ENCODE measurements around the gene BANK1.
A peak's percentile ranks its signal among the peaks of the same experiment; 100 is the strongest.

BANK1 gene

GRCh38 chr4:101835121-101835904 lies 44.8 kb downstream of the BANK1 start:
- Mint-ChIP-seq H3K27ac (peak overlapping the region; percentile 52), H3K4me3 (no peak overlapping the region), H3K27me3 (ENCODE audit: low read depth, poor library complexity) (peaks cover 4% of the 10 kb centered on the region), H3K4me1 (no peaks in the 10 kb centered on the region), H3K36me3 (ENCODE audit: low read depth) (no peaks in the 10 kb centered on the region), H3K9me3 (no peaks in the 10 kb centered on the region)
- DNase-seq: no peak
- TF ChIP-seq, protein P1, sequence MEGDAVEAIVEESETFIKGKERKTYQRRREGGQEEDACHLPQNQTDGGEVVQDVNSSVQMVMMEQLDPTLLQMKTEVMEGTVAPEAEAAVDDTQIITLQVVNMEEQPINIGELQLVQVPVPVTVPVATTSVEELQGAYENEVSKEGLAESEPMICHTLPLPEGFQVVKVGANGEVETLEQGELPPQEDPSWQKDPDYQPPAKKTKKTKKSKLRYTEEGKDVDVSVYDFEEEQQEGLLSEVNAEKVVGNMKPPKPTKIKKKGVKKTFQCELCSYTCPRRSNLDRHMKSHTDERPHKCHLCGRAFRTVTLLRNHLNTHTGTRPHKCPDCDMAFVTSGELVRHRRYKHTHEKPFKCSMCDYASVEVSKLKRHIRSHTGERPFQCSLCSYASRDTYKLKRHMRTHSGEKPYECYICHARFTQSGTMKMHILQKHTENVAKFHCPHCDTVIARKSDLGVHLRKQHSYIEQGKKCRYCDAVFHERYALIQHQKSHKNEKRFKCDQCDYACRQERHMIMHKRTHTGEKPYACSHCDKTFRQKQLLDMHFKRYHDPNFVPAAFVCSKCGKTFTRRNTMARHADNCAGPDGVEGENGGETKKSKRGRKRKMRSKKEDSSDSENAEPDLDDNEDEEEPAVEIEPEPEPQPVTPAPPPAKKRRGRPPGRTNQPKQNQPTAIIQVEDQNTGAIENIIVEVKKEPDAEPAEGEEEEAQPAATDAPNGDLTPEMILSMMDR (IDR thresholded peaks at IDR 0.05): no peak

DNA sequence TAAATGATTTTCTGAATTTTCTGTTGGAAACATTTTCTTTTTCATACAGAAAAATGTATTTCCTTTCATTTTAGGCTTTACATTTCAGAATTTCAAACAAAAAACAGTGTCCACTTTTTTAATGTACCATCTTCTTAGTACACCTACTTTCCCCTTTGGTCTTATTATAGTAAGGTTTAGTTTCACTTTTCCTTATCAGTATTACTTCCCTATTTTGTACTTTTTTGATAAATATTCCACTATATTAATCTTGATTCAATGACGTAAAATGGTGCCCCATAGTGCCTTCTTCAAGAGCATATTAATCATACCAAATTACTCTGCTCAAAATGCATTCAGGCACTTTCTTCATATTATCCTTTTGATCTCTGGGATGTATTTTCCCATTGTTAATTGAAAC lies 52.5 kb downstream of the BANK1 start:
- no peaks in the 10 kb centered on the region for H3K36me3 Mint-ChIP-seq (ENCODE audit: low read depth)
- no peak for DNase-seq
- H3K27me3 Mint-ChIP-seq (ENCODE audit: low read depth, poor library complexity): no peaks in the 10 kb centered on the region
- H3K4me1 Mint-ChIP-seq: no peaks in the 10 kb centered on the region
- no peaks in the 10 kb centered on the region for H3K9me3 Mint-ChIP-seq
- TF ChIP-seq, protein P1 (IDR thresholded peaks at IDR 0.05): no peak
- H3K4me3 Mint-ChIP-seq: no peak overlapping the region
- no peak overlapping the region for H3K27ac Mint-ChIP-seq

GRCh38 chr4:101846550-101846949 lies 56.0 kb downstream of the BANK1 start:
- DNase-seq: no peak
- Mint-ChIP-seq H3K36me3 (ENCODE audit: low read depth) (no peaks in the 10 kb centered on the region), H3K9me3 (no peaks in the 10 kb centered on the region), H3K4me3 (no peak overlapping the region), H3K27me3 (ENCODE audit: low read depth, poor library complexity) (no peaks in the 10 kb centered on the region), H3K4me1 (no peaks in the 10 kb centered on the region), H3K27ac (no peak overlapping the region)
- TF ChIP-seq, protein P1 (IDR thresholded peaks at IDR 0.05): no peak

DNA sequence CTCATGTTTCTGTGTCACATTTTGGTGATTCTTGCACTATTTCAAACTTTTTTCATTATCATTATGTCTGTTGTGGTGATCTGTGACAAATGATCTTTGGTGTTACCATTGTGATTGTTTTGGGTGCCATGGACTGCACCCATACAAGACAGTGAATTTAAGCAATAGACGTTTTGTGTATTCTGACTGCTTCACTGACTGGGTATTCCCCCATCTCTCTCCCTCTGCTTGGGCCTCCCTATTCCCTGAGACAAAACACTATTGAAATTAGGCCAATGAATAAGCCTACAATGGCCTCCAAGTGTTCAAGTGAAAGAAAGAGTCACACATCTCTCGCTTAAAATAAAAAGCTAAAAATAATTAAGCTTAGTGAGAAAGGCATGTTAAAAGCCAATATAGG lies 60.2 kb downstream of the BANK1 start:
- DNase-seq: no peak
- H3K4me1 Mint-ChIP-seq: peaks cover 5% of the 10 kb centered on the region
- TF ChIP-seq, protein P1 (IDR thresholded peaks at IDR 0.05): no peak
- no peaks in the 10 kb centered on the region for H3K36me3 Mint-ChIP-seq (ENCODE audit: low read depth)
- no peaks in the 10 kb centered on the region for H3K27me3 Mint-ChIP-seq (ENCODE audit: low read depth, poor library complexity)
- H3K4me3 Mint-ChIP-seq: no peak overlapping the region
- no peaks in the 10 kb centered on the region for H3K9me3 Mint-ChIP-seq
- no peak overlapping the region for H3K27ac Mint-ChIP-seq

GRCh38 chr4:101851672-101852071 lies 61.1 kb downstream of the BANK1 start:
- Mint-ChIP-seq H3K36me3 (ENCODE audit: low read depth) (no peaks in the 10 kb centered on the region), H3K4me1 (peaks cover 5% of the 10 kb centered on the region), H3K27ac (no peak overlapping the region), H3K4me3 (no peak overlapping the region), H3K9me3 (no peaks in the 10 kb centered on the region), H3K27me3 (ENCODE audit: low read depth, poor library complexity) (no peaks in the 10 kb centered on the region)
- DNase-seq: no peak
- TF ChIP-seq, protein P1 (IDR thresholded peaks at IDR 0.05): no peak

DNA sequence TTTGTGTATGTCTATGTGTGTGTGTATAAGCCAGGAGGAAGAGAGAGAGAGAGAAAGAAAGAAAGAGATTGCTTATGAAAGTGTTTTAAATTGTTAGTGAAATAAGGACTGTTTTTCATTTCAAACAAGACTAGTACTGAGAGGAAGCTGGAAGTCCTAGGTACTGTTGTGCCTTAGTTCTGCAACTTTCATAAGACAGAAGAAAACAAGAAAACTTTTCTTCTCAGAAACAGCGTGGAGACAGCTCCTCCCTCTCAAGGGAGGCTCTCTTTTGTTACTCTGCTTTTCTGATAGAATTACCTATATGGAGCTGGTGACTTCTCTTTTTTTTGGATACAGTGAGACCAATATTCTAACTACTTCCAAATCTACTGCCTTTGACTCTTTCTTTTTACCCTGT lies 62.5 kb downstream of the BANK1 start:
- TF ChIP-seq, protein P1 (IDR thresholded peaks at IDR 0.05): no peak
- Mint-ChIP-seq H3K27ac (no peak overlapping the region), H3K4me3 (no peak overlapping the region), H3K27me3 (ENCODE audit: low read depth, poor library complexity) (no peaks in the 10 kb centered on the region), H3K4me1 (peaks cover 5% of the 10 kb centered on the region), H3K9me3 (no peaks in the 10 kb centered on the region), H3K36me3 (ENCODE audit: low read depth) (no peaks in the 10 kb centered on the region)
- DNase-seq: no peak
